Measurements from ENCODE around the gene ERCC6L2. TPM values are rescaled to one million over a fixed set of nuclear protein-coding genes. Genes with fewer than 3 reads are reported as not detected.

ERCC6L2 gene
- total RNA-seq, 1 donor from 2014 or later, result 21.7 TPM

DNA sequence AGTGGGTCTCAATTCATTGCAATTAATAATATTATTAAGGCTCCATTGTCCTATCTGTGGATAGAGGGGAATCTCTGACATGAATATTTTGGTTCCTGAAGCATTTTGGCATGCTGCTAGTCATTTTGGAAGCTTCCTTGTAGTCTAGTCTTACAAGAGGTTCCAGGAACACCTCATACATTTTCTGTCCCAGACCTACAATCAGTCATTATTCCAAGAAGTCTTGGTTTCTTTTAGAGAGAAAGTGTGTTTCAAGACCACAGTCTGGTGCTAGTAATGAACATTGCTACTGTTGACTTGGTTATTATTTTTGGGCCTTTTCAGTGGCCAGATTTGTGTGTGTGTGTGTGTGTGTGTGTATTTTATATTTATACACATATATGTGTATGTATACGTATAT, 98.9 kb downstream of the ERCC6L2 start:
- peaks cover 16% of the 10 kb centered on the region for H3K4me1 ChIP-seq
- intact Hi-C loops (cut with micrococcal nuclease), result no loop called here
- TF ChIP-seq, protein P1, sequence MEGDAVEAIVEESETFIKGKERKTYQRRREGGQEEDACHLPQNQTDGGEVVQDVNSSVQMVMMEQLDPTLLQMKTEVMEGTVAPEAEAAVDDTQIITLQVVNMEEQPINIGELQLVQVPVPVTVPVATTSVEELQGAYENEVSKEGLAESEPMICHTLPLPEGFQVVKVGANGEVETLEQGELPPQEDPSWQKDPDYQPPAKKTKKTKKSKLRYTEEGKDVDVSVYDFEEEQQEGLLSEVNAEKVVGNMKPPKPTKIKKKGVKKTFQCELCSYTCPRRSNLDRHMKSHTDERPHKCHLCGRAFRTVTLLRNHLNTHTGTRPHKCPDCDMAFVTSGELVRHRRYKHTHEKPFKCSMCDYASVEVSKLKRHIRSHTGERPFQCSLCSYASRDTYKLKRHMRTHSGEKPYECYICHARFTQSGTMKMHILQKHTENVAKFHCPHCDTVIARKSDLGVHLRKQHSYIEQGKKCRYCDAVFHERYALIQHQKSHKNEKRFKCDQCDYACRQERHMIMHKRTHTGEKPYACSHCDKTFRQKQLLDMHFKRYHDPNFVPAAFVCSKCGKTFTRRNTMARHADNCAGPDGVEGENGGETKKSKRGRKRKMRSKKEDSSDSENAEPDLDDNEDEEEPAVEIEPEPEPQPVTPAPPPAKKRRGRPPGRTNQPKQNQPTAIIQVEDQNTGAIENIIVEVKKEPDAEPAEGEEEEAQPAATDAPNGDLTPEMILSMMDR (IDR thresholded peaks at IDR 0.05; ENCODE audit: borderline replicate concordance), result no peak
- H3K36me3 ChIP-seq, result peaks cover 48% of the 10 kb centered on the region
- H3K27me3 ChIP-seq (ENCODE audit: low read depth), result no peaks in the 10 kb centered on the region
- no peak for DNase-seq
- no peaks in the 10 kb centered on the region for H3K9me3 ChIP-seq (replicated peaks)
- H3K4me3 ChIP-seq, result no peak overlapping the region
- H3K27ac ChIP-seq (replicated peaks), result no peak overlapping the region

DNA sequence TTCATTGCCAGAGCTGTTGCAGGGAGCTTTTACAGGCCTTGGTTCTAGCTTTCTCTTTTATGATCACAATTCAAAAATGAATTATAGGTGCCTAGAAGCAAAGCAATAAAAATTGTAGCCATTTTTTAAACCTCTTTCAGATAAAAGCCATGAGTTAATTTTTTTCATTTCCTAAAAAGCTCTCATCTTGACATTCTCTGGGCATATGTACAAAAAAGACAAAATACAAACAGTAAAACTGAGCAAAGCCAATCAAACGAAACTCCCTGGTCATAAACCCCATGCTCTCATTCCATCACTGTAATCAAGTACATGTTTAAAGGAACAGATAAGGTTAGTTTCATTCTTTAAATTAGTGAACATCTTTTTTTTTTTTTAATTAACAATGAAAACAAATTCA, 101.9 kb downstream of the ERCC6L2 start:
- no peak for DNase-seq
- Histone ChIP-seq H3K4me1 (no peaks in the 10 kb centered on the region), H3K36me3 (peaks cover 40% of the 10 kb centered on the region), H3K4me3 (no peak overlapping the region), H3K9me3 (replicated peaks) (no peaks in the 10 kb centered on the region), H3K27me3 (ENCODE audit: low read depth) (no peaks in the 10 kb centered on the region), H3K27ac (replicated peaks) (no peak overlapping the region)
- TF ChIP-seq, protein P1 (IDR thresholded peaks at IDR 0.05; ENCODE audit: borderline replicate concordance), result no peak
- intact Hi-C loops (cut with micrococcal nuclease), result no loop called here

DNA sequence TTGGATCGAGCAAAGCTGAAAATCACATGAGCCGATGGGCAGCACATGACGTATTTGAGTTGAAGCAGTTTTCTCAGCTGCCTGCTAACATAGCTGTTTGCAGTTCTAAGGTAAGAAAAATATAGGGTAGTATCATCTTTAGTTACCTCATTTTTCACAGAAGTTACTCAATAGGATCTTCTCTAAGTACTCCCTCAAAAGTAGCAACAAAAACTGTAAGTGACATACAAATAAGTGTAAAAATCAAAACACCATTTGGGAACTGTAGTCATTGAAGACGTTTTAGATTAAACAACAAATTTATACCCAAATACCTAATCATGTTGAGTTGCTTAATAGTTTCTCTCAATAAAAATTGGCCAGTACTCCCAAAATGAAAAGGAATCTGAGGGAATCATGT, 102.6 kb downstream of the ERCC6L2 start:
- TF ChIP-seq, protein P1 (IDR thresholded peaks at IDR 0.05; ENCODE audit: borderline replicate concordance), result no peak
- Histone ChIP-seq H3K4me1 (no peaks in the 10 kb centered on the region), H3K27me3 (ENCODE audit: low read depth) (no peaks in the 10 kb centered on the region), H3K27ac (replicated peaks) (no peak overlapping the region), H3K9me3 (replicated peaks) (no peaks in the 10 kb centered on the region), H3K4me3 (no peak overlapping the region), H3K36me3 (peaks cover 33% of the 10 kb centered on the region)
- intact Hi-C loops (cut with micrococcal nuclease), result no loop called here
- no peak for DNase-seq

DNA sequence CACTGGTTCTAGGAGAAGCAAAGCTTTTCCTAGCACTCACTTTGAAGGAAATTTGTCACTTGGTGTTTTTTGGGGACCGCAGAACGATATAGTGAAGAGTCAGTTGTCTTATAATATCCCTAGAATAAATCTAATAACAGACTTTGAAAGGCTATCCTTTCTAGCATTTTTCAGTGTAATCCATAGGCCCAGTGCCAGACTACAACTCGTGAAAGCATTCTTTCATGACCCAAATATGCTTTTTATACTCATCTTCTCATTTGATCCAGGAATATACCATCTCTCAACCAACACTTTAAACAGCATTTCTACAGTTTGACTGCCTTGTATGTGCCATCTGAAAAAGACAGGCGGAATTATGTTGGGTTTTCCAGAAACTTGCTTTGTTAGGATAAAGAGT, 104.0 kb downstream of the ERCC6L2 start:
- Histone ChIP-seq H3K9me3 (replicated peaks) (no peaks in the 10 kb centered on the region), H3K4me1 (no peaks in the 10 kb centered on the region), H3K27ac (replicated peaks) (no peak overlapping the region), H3K36me3 (peaks cover 24% of the 10 kb centered on the region), H3K4me3 (no peak overlapping the region), H3K27me3 (ENCODE audit: low read depth) (no peaks in the 10 kb centered on the region)
- no peak for DNase-seq
- intact Hi-C loops (cut with micrococcal nuclease), result no loop called here
- TF ChIP-seq, protein P1 (IDR thresholded peaks at IDR 0.05; ENCODE audit: borderline replicate concordance), result no peak

DNA sequence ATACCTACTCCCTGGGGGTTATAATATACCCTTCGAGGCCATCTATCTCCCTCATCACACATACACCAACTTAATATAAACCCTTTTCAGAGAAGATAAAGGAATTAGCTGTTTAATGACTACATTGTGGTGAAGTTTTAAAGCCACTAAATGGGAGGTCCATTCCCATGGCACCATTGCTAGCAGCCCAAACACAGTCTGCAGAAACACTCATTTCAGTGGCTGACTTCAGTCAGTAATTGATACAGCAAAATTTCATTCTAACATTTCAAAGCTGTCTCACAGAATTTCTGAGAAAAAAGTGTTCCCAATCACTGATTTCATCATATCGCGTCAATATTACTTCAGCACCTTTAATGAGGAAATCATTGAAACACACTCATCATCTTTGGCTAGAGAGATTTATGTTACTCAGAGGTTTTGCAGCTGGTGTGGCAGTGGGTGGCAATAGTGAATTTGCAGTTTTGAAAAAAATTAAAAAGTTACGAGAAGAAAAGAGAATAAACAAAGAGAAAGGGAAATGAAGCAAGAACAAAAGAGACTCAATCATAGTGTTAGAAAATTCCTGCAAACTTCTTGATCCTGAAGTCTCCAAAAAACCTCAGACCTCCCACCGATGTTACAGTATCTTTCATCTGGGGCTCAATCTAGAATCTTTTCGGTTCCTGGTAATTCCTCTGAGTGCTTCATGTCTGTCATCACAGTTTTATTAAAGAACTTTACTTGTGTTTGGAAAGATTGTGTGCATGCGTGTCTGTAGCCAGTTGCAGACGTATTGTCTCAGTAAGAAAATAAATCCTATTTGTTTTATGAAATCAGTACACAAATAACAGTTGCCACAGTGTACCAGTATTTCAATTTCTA, 105.0 kb downstream of the ERCC6L2 start:
- TF ChIP-seq, protein P1 (IDR thresholded peaks at IDR 0.05; ENCODE audit: borderline replicate concordance), result no peak
- intact Hi-C loops (cut with micrococcal nuclease), result no loop called here
- no peak for DNase-seq
- Histone ChIP-seq H3K9me3 (replicated peaks) (no peaks in the 10 kb centered on the region), H3K36me3 (peaks cover 29% of the 10 kb centered on the region), H3K4me3 (no peak overlapping the region), H3K27ac (replicated peaks) (no peak overlapping the region), H3K4me1 (peaks cover 5% of the 10 kb centered on the region), H3K27me3 (ENCODE audit: low read depth) (no peaks in the 10 kb centered on the region)

Measured in left ventricle myocardium inferior (tissue), 1 donor.